Right lobe of liver (tissue), 4 donors: Measurements from ENCODE around the gene CUX1.
A peak's percentile ranks its signal among the peaks of the same experiment; 100 is the strongest.

Source experiments
- CTCF ChIP-seq, 4 donors: fragments of 200-600 bp in 3 of 4; fragments of 450-650 bp in 1 of 4; IDR thresholded peaks; one replicate each; pipeline versions ENCODE4 v1.5.1 to v1.8.0; 2016 to 2022; ENCODE audit warnings: antibody characterized with exemption in 4 of 4, mild to moderate bottlenecking in 2 of 4
- POLR2A ChIP-seq: fragments of 450-650 bp; IDR thresholded peaks from one replicate; pipeline ENCODE4 v1.6.1; 2017; ENCODE audit warnings: antibody characterized with exemption, mild to moderate bottlenecking
- donor health status: DM: no; HTN: no; CAD: no.
- donor health status: DM: no; HTN: no; CAD: no.
- donor health status: DM: no; HTN: yes; CAD: no.

GRCh38 chr7:101804967-101805366, 12.5 kb upstream of the CUX1 start:
- TF ChIP-seq CTCF (IDR thresholded peaks at IDR 0.05) = peak in 3 of 4 donors; percentile 19 to 20 (median 19)
- no peak for TF ChIP-seq POLR2A
